Suprapubic skin (tissue), 4 donors: ENCODE results near the gene CDH4. TPM values are rescaled to one million over a fixed set of nuclear protein-coding genes. Genes with fewer than 3 reads are reported as not detected.

Experiments
- DNase-seq, 2 donors: peaks; one replicate each; pipeline ENCODE4 v3.0.0-alpha.2; 2019; ENCODE audit warnings: low spot score in 2 of 2
- H3K27ac ChIP-seq: fragments of 200-600 bp; sonication (generic); one replicate; pipeline ENCODE4 v1.5.1; 2019
- H3K27me3 ChIP-seq: fragments of 200-600 bp; sonication (generic); one replicate; pipeline ENCODE4 v1.5.1; 2019
- H3K36me3 ChIP-seq: fragments of 200-600 bp; sonication (generic); one replicate; pipeline ENCODE4 v1.5.1; 2019
- H3K4me1 ChIP-seq: fragments of 200-600 bp; sonication (generic); one replicate; pipeline ENCODE4 v1.5.1; 2019
- H3K4me3 ChIP-seq: fragments of 200-600 bp; sonication (generic); one replicate; pipeline ENCODE4 v1.5.1; 2019; ENCODE audit warnings: mild to moderate bottlenecking
- H3K9me3 ChIP-seq: fragments of 200-600 bp; sonication (generic); one replicate; pipeline ENCODE4 v1.5.1; 2019
- EP300 ChIP-seq: sonication (generic); formaldehyde crosslinking; IDR thresholded peaks from one replicate; pipeline ENCODE4 v1.6.1; 2017; ENCODE audit warnings: antibody characterized with exemption
- POLR2A ChIP-seq, 2 donors: fragments of 450-650 bp; IDR thresholded peaks; one replicate each; pipeline ENCODE4 v1.6.1; 2017; ENCODE audit warnings: antibody characterized with exemption in 2 of 2, mild to moderate bottlenecking in 2 of 2, moderate library complexity in 2 of 2
- POLR2AphosphoS5 ChIP-seq, 3 donors: sonication (generic); formaldehyde crosslinking; IDR thresholded peaks; one replicate each; pipeline ENCODE4 v1.6.1; 2017; ENCODE audit warnings: antibody characterized with exemption in 3 of 3
- WGBS: methylation state at CpG from one replicate; pipeline ENCODE4 v1.1.5; 2018; 5-methylcytosine and 5-hydroxymethylcytosine counted together
- total RNA-seq, 4 donors: library from RNA; depleted of rRNA; stranded (reverse); fragments of >200 nt; gene quantifications; one replicate each; pipeline ENCODE4 v1.1.0, GENCODE V29; 2016
- TF ChIP-seq, protein P1 (sequence below), 2 donors: fragments of 200-600 bp in 1 of 2; fragments of 450-650 bp in 1 of 2; sonication (generic) in 1 of 2; IDR thresholded peaks; one replicate each; pipeline ENCODE4 v1.5.1; 2016 to 2019; ENCODE audit warnings: antibody characterized with exemption in 2 of 2, mild to moderate bottlenecking in 1 of 2, moderate library complexity in 1 of 2

Gene CDH4
- total RNA-seq, 4 donors from 2014 or later: 0.91 to 5.9 (median 2.6) TPM

DNA sequence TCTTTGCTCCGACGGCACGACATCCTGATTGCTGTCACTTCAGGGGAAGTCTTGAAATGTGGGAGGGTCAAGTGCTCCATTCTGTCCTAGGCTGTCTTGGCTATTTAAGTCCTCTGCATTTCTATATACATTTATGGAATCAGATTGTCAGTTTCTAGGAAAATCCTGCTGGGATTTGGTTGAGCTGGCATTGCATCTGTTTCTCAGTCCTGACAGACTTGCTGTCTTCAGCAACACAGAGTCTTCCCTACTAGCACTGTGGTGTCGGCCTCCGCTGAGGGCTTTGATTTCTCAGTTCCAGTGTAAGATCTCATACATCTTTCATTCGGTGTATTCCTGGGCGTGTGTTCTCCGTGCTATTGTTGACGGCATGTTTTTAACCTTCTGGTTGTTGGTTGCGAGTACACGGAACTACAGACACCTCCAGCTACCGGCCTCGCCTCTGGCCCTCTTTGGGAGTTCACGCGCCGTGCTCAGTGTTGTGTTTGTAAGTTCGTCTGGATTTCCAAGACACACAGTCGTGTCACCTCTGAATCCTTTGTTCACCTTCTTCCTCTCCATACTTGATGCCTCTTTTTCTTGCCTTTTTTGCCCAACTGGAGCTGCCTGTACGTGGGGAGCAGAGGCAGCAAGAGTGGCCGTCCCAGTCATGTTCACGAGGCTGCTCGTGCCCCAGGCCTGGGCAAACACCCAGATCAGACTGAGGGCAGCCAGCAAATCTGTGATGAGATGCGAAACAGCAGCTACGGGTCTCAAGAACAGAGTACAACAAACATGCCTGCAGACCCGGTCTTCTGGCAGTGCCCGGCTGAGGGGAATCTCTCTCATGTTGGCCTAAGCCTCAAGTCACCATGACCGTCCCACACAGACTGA is 720.8 kb downstream of the CDH4 start:
- 93% methylated on average over 27 of the region's 27 CpGs for WGBS
- Histone ChIP-seq H3K27ac (no peak overlapping the region), H3K36me3 (peaks cover 40% of the 10 kb centered on the region)

DNA sequence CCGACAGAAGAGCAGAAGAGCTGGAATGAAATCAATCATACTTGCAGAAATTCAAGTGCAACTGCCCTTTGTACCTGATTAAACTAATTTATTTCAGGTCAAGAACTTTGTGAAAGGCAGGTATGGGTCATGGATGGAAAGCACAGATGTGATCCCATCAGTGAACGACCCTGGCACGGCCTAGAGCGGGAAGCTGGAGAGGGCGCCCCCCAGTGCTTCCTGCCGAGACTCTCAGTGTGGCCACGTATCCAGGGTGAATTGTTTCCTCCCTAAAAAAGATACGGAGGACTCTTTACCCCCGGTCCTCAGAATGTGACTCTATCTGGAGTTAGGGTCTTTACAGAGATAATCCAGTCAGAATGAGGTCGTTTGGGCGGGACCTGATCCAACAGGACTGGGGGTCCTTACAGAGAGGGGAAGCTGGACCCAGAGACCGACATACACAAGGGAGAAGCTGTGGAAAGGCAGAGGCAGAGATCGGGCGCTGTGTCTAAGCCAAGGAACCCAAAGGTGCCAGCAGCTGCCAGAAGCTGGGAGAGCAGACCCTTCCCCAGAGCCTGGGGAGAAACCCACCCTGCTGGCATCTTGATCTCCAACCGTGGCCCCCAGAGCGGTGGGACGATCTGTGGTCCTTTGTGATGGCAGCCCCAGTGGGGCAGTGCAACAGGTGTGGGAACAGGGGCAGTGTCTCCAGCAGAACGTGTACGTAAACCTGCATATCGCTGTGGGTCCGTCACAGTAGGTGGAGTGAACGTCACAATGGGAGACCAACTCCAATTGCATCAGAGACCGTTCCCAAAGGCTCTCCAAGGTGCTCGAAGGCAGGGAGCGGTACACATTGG is 721.7 kb downstream of the CDH4 start:
- Histone ChIP-seq H3K27ac (no peak overlapping the region), H3K9me3 (no peaks in the 10 kb centered on the region), H3K36me3 (peaks cover 40% of the 10 kb centered on the region), H3K4me3 (no peak overlapping the region), H3K4me1 (no peaks in the 10 kb centered on the region), H3K27me3 (no peaks in the 10 kb centered on the region)
- no peak for TF ChIP-seq POLR2AphosphoS5 (IDR thresholded peaks at IDR 0.05)
- TF ChIP-seq EP300: no peak
- TF ChIP-seq, protein P1, sequence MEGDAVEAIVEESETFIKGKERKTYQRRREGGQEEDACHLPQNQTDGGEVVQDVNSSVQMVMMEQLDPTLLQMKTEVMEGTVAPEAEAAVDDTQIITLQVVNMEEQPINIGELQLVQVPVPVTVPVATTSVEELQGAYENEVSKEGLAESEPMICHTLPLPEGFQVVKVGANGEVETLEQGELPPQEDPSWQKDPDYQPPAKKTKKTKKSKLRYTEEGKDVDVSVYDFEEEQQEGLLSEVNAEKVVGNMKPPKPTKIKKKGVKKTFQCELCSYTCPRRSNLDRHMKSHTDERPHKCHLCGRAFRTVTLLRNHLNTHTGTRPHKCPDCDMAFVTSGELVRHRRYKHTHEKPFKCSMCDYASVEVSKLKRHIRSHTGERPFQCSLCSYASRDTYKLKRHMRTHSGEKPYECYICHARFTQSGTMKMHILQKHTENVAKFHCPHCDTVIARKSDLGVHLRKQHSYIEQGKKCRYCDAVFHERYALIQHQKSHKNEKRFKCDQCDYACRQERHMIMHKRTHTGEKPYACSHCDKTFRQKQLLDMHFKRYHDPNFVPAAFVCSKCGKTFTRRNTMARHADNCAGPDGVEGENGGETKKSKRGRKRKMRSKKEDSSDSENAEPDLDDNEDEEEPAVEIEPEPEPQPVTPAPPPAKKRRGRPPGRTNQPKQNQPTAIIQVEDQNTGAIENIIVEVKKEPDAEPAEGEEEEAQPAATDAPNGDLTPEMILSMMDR (IDR thresholded peaks at IDR 0.05): no peak
- no peak for TF ChIP-seq POLR2A (IDR thresholded peaks at IDR 0.05)
- DNase-seq: no peak
- WGBS: 93% methylated on average over 20 of the region's 25 CpGs

More for the DNA sequence above, 720.8 kb downstream of the CDH4 start:
- DNase-seq: no peak
- H3K9me3 ChIP-seq: no peaks in the 10 kb centered on the region
- no peaks in the 10 kb centered on the region for H3K27me3 ChIP-seq
- TF ChIP-seq EP300 (no peak), POLR2AphosphoS5 (IDR thresholded peaks at IDR 0.05) (no peak), POLR2A (IDR thresholded peaks at IDR 0.05) (no peak)
- TF ChIP-seq, protein P1 (IDR thresholded peaks at IDR 0.05): no peak
- no peaks in the 10 kb centered on the region for H3K4me1 ChIP-seq
- H3K4me3 ChIP-seq: no peak overlapping the region

DNA sequence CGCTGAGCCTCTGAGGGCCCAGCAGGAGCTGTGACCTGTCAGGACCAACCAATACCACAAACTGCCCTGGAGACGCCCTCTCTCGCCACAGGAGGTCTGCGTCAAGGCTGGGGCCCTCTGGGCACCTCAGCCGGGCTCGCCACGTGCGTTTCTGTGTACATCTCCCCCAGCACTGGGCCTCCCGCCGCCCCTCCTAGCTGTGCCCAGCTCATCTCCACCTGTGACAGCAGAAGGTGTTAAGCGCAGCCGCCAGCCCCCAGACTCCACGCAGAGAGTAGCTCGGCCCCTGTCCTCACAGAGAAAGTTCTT is 722.2 kb downstream of the CDH4 start:
- no peak for TF ChIP-seq EP300
- TF ChIP-seq, protein P1 (IDR thresholded peaks at IDR 0.05): no peak
- TF ChIP-seq POLR2A (IDR thresholded peaks at IDR 0.05): no peak
- no peak for TF ChIP-seq POLR2AphosphoS5 (IDR thresholded peaks at IDR 0.05)
- Histone ChIP-seq H3K4me1 (no peaks in the 10 kb centered on the region), H3K27me3 (no peaks in the 10 kb centered on the region), H3K36me3 (peaks cover 42% of the 10 kb centered on the region), H3K9me3 (no peaks in the 10 kb centered on the region), H3K4me3 (no peak overlapping the region), H3K27ac (no peak overlapping the region)
- DNase-seq: no peak
- 95% methylated on average over 8 of the region's 14 CpGs for WGBS

DNA sequence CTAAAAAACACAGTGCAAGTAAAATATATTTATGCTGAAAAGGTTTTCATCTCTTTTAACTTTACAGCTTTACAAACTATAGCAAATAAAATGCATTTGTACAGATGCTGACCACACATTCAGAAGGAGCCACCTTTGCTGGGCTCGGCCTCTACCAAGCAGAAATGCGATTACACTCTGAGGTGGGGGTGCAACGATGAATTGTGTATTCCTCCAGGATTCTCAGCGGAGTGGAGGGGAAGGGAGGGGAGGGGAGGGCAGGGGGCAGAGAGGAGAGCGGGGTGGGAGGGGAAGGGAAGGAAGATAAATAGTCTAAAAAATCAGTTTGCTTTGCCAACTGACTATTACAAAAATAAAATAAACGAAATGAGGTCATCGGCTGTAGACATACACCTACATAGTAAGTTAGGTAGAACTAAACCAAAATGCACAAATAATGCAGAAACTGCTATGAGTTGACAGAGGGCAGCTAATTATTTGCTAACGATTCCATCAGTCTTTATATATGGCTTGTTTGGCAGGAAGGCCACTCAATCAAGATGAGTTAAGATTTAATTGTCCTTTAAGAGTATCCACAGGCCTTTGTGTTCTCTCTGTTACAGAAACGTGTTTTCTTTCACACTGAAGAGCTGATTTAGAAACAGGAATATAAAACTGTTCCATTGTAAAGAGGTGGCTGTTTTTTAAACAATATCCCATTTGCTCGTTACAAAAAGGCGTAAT is 723.5 kb downstream of the CDH4 start:
- DNase-seq: no peak
- H3K27me3 ChIP-seq: no peaks in the 10 kb centered on the region
- no peaks in the 10 kb centered on the region for H3K4me1 ChIP-seq
- 90% methylated on average over 11 of the region's 11 CpGs for WGBS
- no peak overlapping the region for H3K27ac ChIP-seq
- peaks cover 54% of the 10 kb centered on the region for H3K36me3 ChIP-seq
- no peak for TF ChIP-seq POLR2A (IDR thresholded peaks at IDR 0.05)
- TF ChIP-seq, protein P1 (IDR thresholded peaks at IDR 0.05): no peak
- no peak for TF ChIP-seq POLR2AphosphoS5 (IDR thresholded peaks at IDR 0.05)
- no peak for TF ChIP-seq EP300
- H3K9me3 ChIP-seq: no peaks in the 10 kb centered on the region
- H3K4me3 ChIP-seq: no peak overlapping the region
